ENCODE results near the gene TOB1.

TOB1 gene

GRCh38 chr17:50844117-50844700 is 21.9 kb downstream of the TOB1 start:
- no peaks in the 10 kb centered on the region for H3K27me3 ChIP-seq (ENCODE audit: control insufficient read depth, insufficient read depth, low read length, poor library complexity, severe bottlenecking)
- no peaks in the 10 kb centered on the region for H3K36me3 ChIP-seq (ENCODE audit: control insufficient read depth, insufficient read depth, low read length)
- H3K27ac ChIP-seq (ENCODE audit: insufficient read depth, low read depth, low read length, poor library complexity, severe bottlenecking): no peak overlapping the region
- no peaks in the 10 kb centered on the region for H3K9me3 ChIP-seq (ENCODE audit: control insufficient read depth, low read length)
- WGBS, 2 experiments: 88 to 89% methylated on average over 14 of the region's 14 CpGs
- no peaks in the 10 kb centered on the region for H3K4me1 ChIP-seq (ENCODE audit: control insufficient read depth, insufficient read depth, low read length)
- H3K4me3 ChIP-seq (ENCODE audit: insufficient read depth, low read depth, low read length): no peak overlapping the region

DNA sequence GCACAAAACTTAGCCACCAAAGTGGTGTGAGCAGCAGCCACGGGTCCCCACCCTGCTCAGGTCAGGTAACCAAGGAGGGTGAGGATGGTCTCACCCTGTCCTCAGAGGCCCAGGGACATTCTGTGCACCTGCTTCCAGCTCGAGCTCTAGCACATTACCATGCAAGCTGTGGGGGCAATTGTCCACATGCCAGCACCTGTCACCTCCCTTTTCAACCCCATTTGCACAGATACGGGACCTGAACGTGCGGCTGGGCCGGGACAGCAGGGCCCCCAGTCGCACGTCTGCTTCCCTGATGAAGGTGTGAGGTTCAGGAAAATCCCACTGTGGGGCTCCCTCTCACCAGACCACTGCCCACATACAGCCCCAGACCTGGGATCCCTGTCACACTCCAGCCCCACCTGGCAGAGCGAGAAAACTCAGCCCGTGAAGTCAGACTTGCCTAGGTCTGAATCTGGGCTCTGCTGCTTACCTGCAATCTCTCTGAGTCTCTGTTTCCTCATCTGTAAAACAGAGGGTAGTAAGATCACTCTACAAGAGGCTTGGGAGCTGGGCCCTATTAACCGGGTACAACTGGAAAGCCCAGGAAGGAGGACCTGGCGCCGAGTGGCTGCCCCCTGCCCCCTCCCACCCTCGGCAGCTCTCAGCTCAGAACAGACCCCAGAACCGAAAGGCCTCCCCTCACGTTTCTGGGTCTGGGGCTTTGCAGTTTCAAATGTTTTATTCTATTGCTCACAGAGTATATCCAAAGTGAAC is 22.8 kb downstream of the TOB1 start:
- H3K4me1 ChIP-seq (ENCODE audit: control insufficient read depth, insufficient read depth, low read length): peaks cover under 1% of the 10 kb centered on the region
- WGBS, 2 experiments: 85 to 88% methylated on average over 16 of the region's 16 CpGs
- no peaks in the 10 kb centered on the region for H3K36me3 ChIP-seq (ENCODE audit: control insufficient read depth, insufficient read depth, low read length)
- H3K9me3 ChIP-seq (ENCODE audit: control insufficient read depth, low read length): no peaks in the 10 kb centered on the region
- H3K27me3 ChIP-seq (ENCODE audit: control insufficient read depth, insufficient read depth, low read length, poor library complexity, severe bottlenecking): no peaks in the 10 kb centered on the region
- no peak overlapping the region for H3K4me3 ChIP-seq (ENCODE audit: insufficient read depth, low read depth, low read length)
- no peak overlapping the region for H3K27ac ChIP-seq (ENCODE audit: insufficient read depth, low read depth, low read length, poor library complexity, severe bottlenecking)

DNA sequence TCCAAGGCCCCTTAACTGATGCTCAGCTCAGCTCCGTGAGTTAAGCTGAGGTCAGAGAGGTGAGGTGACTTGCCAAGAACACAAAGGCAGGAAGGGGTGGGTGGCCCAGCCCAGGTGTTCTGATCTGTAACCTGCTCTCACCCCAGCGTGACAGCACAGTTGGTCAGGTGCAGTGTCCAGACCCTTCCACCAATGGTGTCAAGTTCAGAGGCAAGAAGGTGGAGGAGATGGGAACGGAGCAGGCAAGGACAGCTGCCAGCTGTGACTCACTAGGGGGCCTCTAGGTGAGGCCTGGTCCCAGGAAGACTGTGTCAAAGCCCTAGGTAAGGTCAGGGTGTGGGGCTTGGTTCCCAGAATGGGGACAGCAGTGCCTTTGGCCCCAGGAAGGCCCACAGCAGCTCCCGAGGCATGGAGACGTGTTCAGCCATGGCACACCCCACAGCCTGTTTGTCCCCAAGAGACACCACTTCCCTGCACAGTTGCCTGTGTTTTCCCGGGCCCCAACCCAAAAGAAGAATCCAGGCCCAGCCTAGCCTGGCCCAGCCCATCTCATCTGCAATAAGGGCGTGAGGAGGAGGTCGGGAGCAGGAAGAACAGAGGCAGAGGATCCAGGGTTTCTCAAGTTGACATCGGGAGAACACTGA is 23.5 kb downstream of the TOB1 start:
- Histone ChIP-seq H3K4me1 (ENCODE audit: control insufficient read depth, insufficient read depth, low read length) (peaks cover 8% of the 10 kb centered on the region), H3K9me3 (ENCODE audit: control insufficient read depth, low read length) (no peaks in the 10 kb centered on the region), H3K27me3 (ENCODE audit: control insufficient read depth, insufficient read depth, low read length, poor library complexity, severe bottlenecking) (no peaks in the 10 kb centered on the region), H3K27ac (ENCODE audit: insufficient read depth, low read depth, low read length, poor library complexity, severe bottlenecking) (no peak overlapping the region), H3K36me3 (ENCODE audit: control insufficient read depth, insufficient read depth, low read length) (no peaks in the 10 kb centered on the region), H3K4me3 (ENCODE audit: insufficient read depth, low read depth, low read length) (no peak overlapping the region)
- WGBS, 2 experiments: 82 to 83% methylated on average over 9 of the region's 9 CpGs

DNA sequence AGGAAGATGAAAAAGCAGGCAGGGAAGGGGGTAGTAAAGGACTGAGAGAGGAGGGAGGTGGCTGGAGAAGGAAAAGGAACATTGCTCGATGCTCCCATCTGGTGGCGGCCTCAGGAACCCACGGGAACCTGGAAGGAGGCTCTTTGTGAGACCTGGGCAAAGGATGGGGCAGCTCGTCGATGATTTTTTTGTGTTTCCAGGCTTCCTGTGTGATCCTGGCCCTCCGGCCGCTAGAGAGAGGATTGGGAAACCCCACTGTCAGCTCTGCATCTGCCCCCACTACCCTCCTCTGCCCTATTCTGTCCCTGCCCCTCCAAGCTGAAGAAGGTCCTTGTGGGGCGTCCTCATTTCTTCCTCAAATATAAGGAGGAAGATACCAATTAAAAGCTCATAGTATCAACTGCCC is 24.2 kb downstream of the TOB1 start:
- WGBS, 2 experiments: 24 to 25% methylated on average over 8 of the region's 8 CpGs
- no peak overlapping the region for H3K4me3 ChIP-seq (ENCODE audit: insufficient read depth, low read depth, low read length)
- H3K36me3 ChIP-seq (ENCODE audit: control insufficient read depth, insufficient read depth, low read length): no peaks in the 10 kb centered on the region
- no peaks in the 10 kb centered on the region for H3K27me3 ChIP-seq (ENCODE audit: control insufficient read depth, insufficient read depth, low read length, poor library complexity, severe bottlenecking)
- H3K27ac ChIP-seq (ENCODE audit: insufficient read depth, low read depth, low read length, poor library complexity, severe bottlenecking): no peak overlapping the region
- H3K9me3 ChIP-seq (ENCODE audit: control insufficient read depth, low read length): no peaks in the 10 kb centered on the region
- peaks cover 10% of the 10 kb centered on the region for H3K4me1 ChIP-seq (ENCODE audit: control insufficient read depth, insufficient read depth, low read length)

- Histone ChIP-seq H3K4me3 (ENCODE audit: insufficient read depth, low read depth, low read length) (no peak overlapping the region), H3K9me3 (ENCODE audit: control insufficient read depth, low read length) (no peaks in the 10 kb centered on the region), H3K27ac (ENCODE audit: insufficient read depth, low read depth, low read length, poor library complexity, severe bottlenecking) (no peak overlapping the region), H3K36me3 (ENCODE audit: control insufficient read depth, insufficient read depth, low read length) (no peaks in the 10 kb centered on the region), H3K27me3 (ENCODE audit: control insufficient read depth, insufficient read depth, low read length, poor library complexity, severe bottlenecking) (no peaks in the 10 kb centered on the region), H3K4me1 (ENCODE audit: control insufficient read depth, insufficient read depth, low read length) (peaks cover 10% of the 10 kb centered on the region)
- 84 to 85% methylated on average over 11 of the region's 11 CpGs for WGBS, 2 experiments
Observed at GRCh38 chr17:50841277-50841948, 24.7 kb downstream of the TOB1 start.

DNA sequence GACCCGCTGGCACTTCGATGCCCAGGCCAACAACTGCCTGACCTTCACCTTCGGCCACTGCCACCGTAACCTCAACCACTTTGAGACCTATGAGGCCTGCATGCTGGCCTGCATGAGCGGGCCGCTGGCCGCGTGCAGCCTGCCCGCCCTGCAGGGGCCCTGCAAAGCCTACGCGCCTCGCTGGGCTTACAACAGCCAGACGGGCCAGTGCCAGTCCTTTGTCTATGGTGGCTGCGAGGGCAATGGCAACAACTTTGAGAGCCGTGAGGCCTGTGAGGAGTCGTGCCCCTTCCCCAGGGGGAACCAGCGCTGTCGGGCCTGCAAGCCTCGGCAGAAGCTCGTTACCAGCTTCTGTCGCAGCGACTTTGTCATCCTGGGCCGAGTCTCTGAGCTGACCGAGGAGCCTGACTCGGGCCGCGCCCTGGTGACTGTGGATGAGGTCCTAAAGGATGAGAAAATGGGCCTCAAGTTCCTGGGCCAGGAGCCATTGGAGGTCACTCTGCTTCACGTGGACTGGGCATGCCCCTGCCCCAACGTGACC is 25.8 kb downstream of the TOB1 start:
- Histone ChIP-seq H3K36me3 (ENCODE audit: control insufficient read depth, insufficient read depth, low read length) (no peaks in the 10 kb centered on the region), H3K27me3 (ENCODE audit: control insufficient read depth, insufficient read depth, low read length, poor library complexity, severe bottlenecking) (no peaks in the 10 kb centered on the region), H3K9me3 (ENCODE audit: control insufficient read depth, low read length) (no peaks in the 10 kb centered on the region), H3K4me1 (ENCODE audit: control insufficient read depth, insufficient read depth, low read length) (peaks cover 16% of the 10 kb centered on the region), H3K27ac (ENCODE audit: insufficient read depth, low read depth, low read length, poor library complexity, severe bottlenecking) (no peak overlapping the region), H3K4me3 (ENCODE audit: insufficient read depth, low read depth, low read length) (no peak overlapping the region)
- WGBS, 2 experiments: 91 to 92% methylated on average over 29 of the region's 29 CpGs

DNA sequence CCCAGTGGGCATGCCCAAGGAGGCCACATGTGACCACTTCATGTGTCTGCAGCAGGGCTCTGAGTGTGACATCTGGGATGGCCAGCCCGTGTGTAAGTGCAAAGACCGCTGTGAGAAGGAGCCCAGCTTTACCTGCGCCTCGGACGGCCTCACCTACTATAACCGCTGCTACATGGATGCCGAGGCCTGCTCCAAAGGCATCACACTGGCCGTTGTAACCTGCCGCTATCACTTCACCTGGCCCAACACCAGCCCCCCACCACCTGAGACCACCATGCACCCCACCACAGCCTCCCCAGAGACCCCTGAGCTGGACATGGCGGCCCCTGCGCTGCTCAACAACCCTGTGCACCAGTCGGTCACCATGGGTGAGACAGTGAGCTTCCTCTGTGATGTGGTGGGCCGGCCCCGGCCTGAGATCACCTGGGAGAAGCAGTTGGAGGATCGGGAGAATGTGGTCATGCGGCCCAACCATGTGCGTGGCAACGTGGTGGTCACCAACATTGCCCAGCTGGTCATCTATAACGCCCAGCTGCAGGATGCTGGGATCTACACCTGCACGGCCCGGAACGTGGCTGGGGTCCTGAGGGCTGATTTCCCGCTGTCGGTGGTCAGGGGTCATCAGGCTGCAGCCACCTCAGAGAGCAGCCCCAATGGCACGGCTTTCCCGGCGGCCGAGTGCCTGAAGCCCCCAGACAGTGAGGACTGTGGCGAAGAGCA is 26.4 kb downstream of the TOB1 start:
- Histone ChIP-seq H3K36me3 (ENCODE audit: control insufficient read depth, insufficient read depth, low read length) (no peaks in the 10 kb centered on the region), H3K4me3 (ENCODE audit: insufficient read depth, low read depth, low read length) (no peak overlapping the region), H3K9me3 (ENCODE audit: control insufficient read depth, low read length) (no peaks in the 10 kb centered on the region), H3K4me1 (ENCODE audit: control insufficient read depth, insufficient read depth, low read length) (peaks cover 22% of the 10 kb centered on the region), H3K27me3 (ENCODE audit: control insufficient read depth, insufficient read depth, low read length, poor library complexity, severe bottlenecking) (no peaks in the 10 kb centered on the region), H3K27ac (ENCODE audit: insufficient read depth, low read depth, low read length, poor library complexity, severe bottlenecking) (no peak overlapping the region)
- 95 to 96% methylated on average over 29 of the region's 29 CpGs for WGBS, 2 experiments

- H3K27me3 ChIP-seq (ENCODE audit: control insufficient read depth, insufficient read depth, low read length, poor library complexity, severe bottlenecking): no peaks in the 10 kb centered on the region
- H3K36me3 ChIP-seq (ENCODE audit: control insufficient read depth, insufficient read depth, low read length): no peaks in the 10 kb centered on the region
Observed at GRCh38 chr17:50837980-50838954, 27.9 kb downstream of the TOB1 start.

More at GRCh38 chr17:50837980-50838954, 27.9 kb downstream of the TOB1 start:
- no peak overlapping the region for H3K4me3 ChIP-seq (ENCODE audit: insufficient read depth, low read depth, low read length)
- H3K27ac ChIP-seq (ENCODE audit: insufficient read depth, low read depth, low read length, poor library complexity, severe bottlenecking): no peak overlapping the region
- peaks cover 36% of the 10 kb centered on the region for H3K4me1 ChIP-seq (ENCODE audit: control insufficient read depth, insufficient read depth, low read length)
- WGBS, 2 experiments: 45 to 49% methylated on average over 21 of the region's 21 CpGs
- H3K9me3 ChIP-seq (ENCODE audit: control insufficient read depth, low read length): no peaks in the 10 kb centered on the region

Data from ectodermal cell (in vitro differentiated cells).